ENCODE data around the gene TNFRSF21.

- TF ChIP-seq CTCF (IDR thresholded peaks at IDR 0.05 in 2 of 3, conservative IDR thresholded peaks at IDR 0.05 in 1 of 3; ENCODE audit: insufficient read depth in 2 of 3, low read depth in 1 of 3, low read length in 3 of 3) (no peak), NR3C1 (CRISPR knock-in tag; IDR thresholded peaks at IDR 0.05) (no peak), CEBPB (tag; IDR thresholded peaks at IDR 0.05) (no peak), E2F4 (CRISPR knock-in tag; IDR thresholded peaks at IDR 0.05; ENCODE audit: low read depth) (no peak), HCFC1 (IDR thresholded peaks at IDR 0.05; ENCODE audit: low read depth, low read length) (no peak), CHD1 (IDR thresholded peaks at IDR 0.05; ENCODE audit: low read length) (no peak), ZNF347 (CRISPR knock-in tag; IDR thresholded peaks at IDR 0.05; ENCODE audit: low read depth) (no peak), POLR2A (conservative IDR thresholded peaks at IDR 0.05) (no peak), SMAD4 (CRISPR knock-in tag; conservative IDR thresholded peaks at IDR 0.05) (no peak), NFYB (IDR thresholded peaks at IDR 0.05; ENCODE audit: extremely low read depth, insufficient read length) (no peak), SOX6 (IDR thresholded peaks at IDR 0.05) (no peak), MAX (CRISPR knock-in tag; IDR thresholded peaks at IDR 0.05) (no peak)
Observed at GRCh38 chr6:47200536-47201334, 109.0 kb downstream of the TNFRSF21 start.
